AG09309 (cell line): Measurements from ENCODE around the gene OR1L4.

Source experiments
- DNase-seq: peaks from one replicate; pipeline ENCODE4 v3.0.0-alpha.2; 2010; ENCODE audit warnings: low read depth
- H3K4me3 ChIP-seq: 2 replicates; pipeline ENCODE4 v1.5.1; 2011; ENCODE audit warnings: mild to moderate bottlenecking, low read depth, low read length, moderate library complexity; ENCODE audit not compliant: control insufficient read depth
- CTCF ChIP-seq: IDR thresholded peaks from 2 replicates; pipeline ENCODE4 v1.5.1; 2011; ENCODE audit warnings: mild to moderate bottlenecking, low read depth, low read length, inconsistent platforms; ENCODE audit not compliant: insufficient read depth, control insufficient read depth; ENCODE audit errors: missing control alignments

Gene OR1L4

DNA sequence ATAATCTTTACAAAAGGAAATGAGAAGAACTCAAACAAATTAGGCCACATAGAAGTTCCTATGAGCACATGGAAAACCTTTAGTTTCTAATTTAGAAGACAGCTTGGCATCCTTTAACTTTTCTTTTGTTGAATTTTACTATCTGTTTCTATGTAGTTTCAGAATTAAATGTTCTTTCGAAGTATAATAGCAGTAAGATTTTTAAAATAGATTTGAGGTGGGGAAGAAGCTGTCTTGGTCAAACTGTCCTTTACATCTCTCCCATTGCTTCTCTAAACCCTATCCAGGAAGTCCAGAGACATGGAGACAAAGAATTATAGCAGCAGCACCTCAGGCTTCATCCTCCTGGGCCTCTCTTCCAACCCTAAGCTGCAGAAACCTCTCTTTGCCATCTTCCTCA, at the start of gene OR1L4:
Gene OR1L4, plus strand, starts transcription at position 301 of the 400 bp plus-strand sequence. Its CDS starts 0 bp downstream, at position 301.
- no peak within 1 kb of the TSS for H3K4me3 ChIP-seq
- no peak for DNase-seq
- no peak for TF ChIP-seq CTCF

DNA sequence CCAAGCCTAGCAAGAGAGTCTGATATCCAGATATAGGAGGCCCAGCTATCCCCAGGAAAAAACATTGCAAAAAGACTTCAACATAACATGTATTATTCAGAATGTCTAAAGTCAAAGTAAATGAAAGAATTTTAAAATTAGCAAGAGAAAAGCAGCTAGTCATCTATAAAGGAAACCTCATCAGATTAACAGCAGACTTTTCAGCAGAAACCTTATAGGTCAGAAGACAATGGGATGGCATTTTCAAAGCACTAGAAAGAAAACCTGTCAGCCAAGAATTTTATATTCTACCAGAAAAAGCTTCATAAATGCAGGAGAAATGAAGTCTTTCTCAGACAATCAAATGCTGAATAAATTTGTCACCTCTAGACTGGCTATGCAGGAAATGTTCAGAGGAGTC, 38.9 kb upstream of the OR1L4 start:
- no peak overlapping the region for H3K4me3 ChIP-seq
- DNase-seq, result no peak
- TF ChIP-seq CTCF, result no peak

DNA sequence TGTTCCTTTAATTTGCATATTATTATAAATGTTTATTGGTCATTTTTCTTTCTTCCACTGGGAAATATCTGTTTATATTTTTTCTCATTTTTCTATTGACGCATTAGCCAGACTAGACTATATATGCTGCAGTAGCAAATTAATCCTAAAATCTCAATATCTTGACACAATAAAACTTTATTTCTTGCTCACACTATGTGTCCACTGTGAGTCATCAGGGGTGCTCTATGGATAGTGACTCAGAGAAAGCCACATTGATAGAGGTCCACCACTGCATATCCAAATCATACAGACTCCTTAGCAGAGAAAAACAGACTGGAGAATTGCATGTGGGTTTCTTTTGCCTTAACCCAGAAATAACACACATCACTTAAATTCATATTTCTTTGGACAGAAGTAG, 28.1 kb upstream of the OR1L4 start:
- no peak for DNase-seq
- no peak for TF ChIP-seq CTCF
- H3K4me3 ChIP-seq, result no peak overlapping the region

DNA sequence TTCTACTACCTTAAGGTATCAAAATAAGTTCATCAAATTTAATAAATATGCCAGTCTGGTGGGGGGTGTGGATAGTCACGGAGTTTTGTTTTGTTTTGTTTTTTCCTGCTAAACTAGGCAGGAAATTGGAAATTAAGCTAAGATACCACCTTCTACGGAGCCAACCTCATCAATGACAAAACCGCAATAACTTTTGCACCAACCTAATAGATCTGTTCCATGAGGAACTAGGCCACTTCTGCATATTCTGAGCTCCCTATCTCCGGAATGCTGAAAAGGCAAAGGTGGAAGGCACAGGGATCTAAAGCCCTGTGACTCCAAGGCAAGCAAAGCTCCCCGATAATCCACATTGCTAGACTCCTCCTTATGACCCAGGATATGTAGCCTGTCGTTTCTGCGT, 5.8 kb upstream of the OR1L4 start:
- TF ChIP-seq CTCF, result no peak
- DNase-seq, result no peak
- H3K4me3 ChIP-seq, result no peak overlapping the region

GRCh38 chr9:122719218-122719617, 4.6 kb upstream of the OR1L4 start:
- no peak for TF ChIP-seq CTCF
- H3K4me3 ChIP-seq, result no peak overlapping the region
- DNase-seq, result no peak

GRCh38 chr9:122742003-122742402, 18.2 kb downstream of the OR1L4 start, which contains the start of gene OR1L6:
TSS of gene OR1L6 (plus strand) at chr9:122742303. CDS start at chr9:122749848, 7,545 bp downstream.
- no peak within 1 kb of the TSS for H3K4me3 ChIP-seq
- DNase-seq, result no peak
- no peak for TF ChIP-seq CTCF

- no peak overlapping the region for H3K4me3 ChIP-seq
- TF ChIP-seq CTCF, result no peak
- no peak for DNase-seq
Measured at GRCh38 chr9:122754825-122755224, 31.0 kb downstream of the OR1L4 start.
